IMR-90 (cell line): ENCODE results near the gene PPP1R14C. TPM values are rescaled to one million over a fixed set of nuclear protein-coding genes. Genes with fewer than 3 reads are reported as not detected.

Experiments used
- ATAC-seq: fragments of 200-7000 bp; cut with Tn5 transposase; 2 replicates; pipeline ENCODE4 v1.9.1; 2020; ENCODE audit warnings: low read depth, mild to moderate bottlenecking, moderate library complexity
- BruUV-seq: library from RNA; stranded (reverse); fragments of 400-500 nt; replicated peaks from 2 replicates; lab custom pipeline; 2021; lab: Mats Ljungman, UMichigan
- CTCF ChIA-PET: fragments of 300-600 bp; formaldehyde crosslinking; extraction: SDS; loops from one replicate; lab custom pipeline; 2021; ENCODE audit warnings: antibody characterized with exemption; lab: Yijun Ruan, JAX
- POLR2A ChIA-PET: fragments of 300-600 bp; sonication (Branson Sonifier 250); formaldehyde crosslinking; loops from one replicate; lab custom pipeline; 2022; ENCODE audit warnings: antibody characterized with exemption; ENCODE audit not compliant: unreplicated experiment; lab: Charles Lee
- DNase-seq: peaks from one replicate; pipeline ENCODE4 v3.0.0; 2013
- H2AFZ ChIP-seq: replicated peaks from 2 replicates; pipeline ENCODE3; 2013; ENCODE audit warnings: low read length, mild to moderate bottlenecking; ENCODE audit not compliant: poor library complexity
- H2AK5ac ChIP-seq: 2 replicates; pipeline ENCODE4 v1.6.1; 2013; ENCODE audit warnings: low read depth, low read length, inconsistent platforms
- H2AK9ac ChIP-seq: replicated peaks from 2 replicates; pipeline ENCODE3; 2013; ENCODE audit warnings: mild to moderate bottlenecking, low read depth, low read length, moderate library complexity; ENCODE audit not compliant: poor library complexity
- H2BK120ac ChIP-seq: 2 replicates; pipeline ENCODE4 v1.6.1; 2013; ENCODE audit warnings: low read depth, low read length, inconsistent platforms
- H2BK15ac ChIP-seq: 3 replicates; pipeline ENCODE4 v1.6.1; 2013; ENCODE audit warnings: low read depth, low read length, inconsistent platforms
- H2BK20ac ChIP-seq: 2 replicates; pipeline ENCODE4 v1.6.1; 2013; ENCODE audit warnings: low read depth, mild to moderate bottlenecking, inconsistent platforms, low read length, moderate library complexity
- H2BK5ac ChIP-seq: 2 replicates; pipeline ENCODE4 v1.6.1; 2013; ENCODE audit warnings: mild to moderate bottlenecking, low read depth, low read length, inconsistent platforms; ENCODE audit not compliant: poor library complexity, severe bottlenecking
- H3K14ac ChIP-seq: replicated peaks from 2 replicates; pipeline ENCODE4 v1.6.1; 2013; ENCODE audit warnings: low read depth, low read length, inconsistent platforms
- H3K18ac ChIP-seq: 2 replicates; pipeline ENCODE4 v1.6.1; 2013; ENCODE audit warnings: low read depth, low read length, control low read depth
- H3K23ac ChIP-seq: 2 replicates; pipeline ENCODE4 v1.6.1; 2013; ENCODE audit warnings: low read depth, low read length, inconsistent platforms
- H3K27ac ChIP-seq: 2 replicates; pipeline ENCODE4 v1.5.1; 2013; ENCODE audit warnings: mild to moderate bottlenecking, control low read depth, low read length; ENCODE audit not compliant: insufficient read depth
- H3K27me3 ChIP-seq: 2 replicates; pipeline ENCODE4 v1.6.1; 2013; ENCODE audit warnings: low read length; ENCODE audit not compliant: control insufficient read depth, insufficient read depth
- H3K36me3 ChIP-seq: 2 replicates; pipeline ENCODE4 v1.6.1; 2013; ENCODE audit warnings: low read length, mixed read lengths; ENCODE audit not compliant: control insufficient read depth, insufficient read depth
- H3K4ac ChIP-seq: 2 replicates; pipeline ENCODE4 v1.6.1; 2013; ENCODE audit warnings: low read depth, low read length, inconsistent platforms
- H3K4me1 ChIP-seq: 2 replicates; pipeline ENCODE4 v1.6.1; 2013; ENCODE audit warnings: low read length, mixed read lengths; ENCODE audit not compliant: control insufficient read depth, insufficient read depth
- H3K4me2 ChIP-seq: 2 replicates; pipeline ENCODE4 v1.6.1; 2013; ENCODE audit warnings: low read depth, mild to moderate bottlenecking, control low read depth, low read length, moderate library complexity
- H3K4me3 ChIP-seq: 2 replicates; pipeline ENCODE4 v1.5.1; 2013; ENCODE audit warnings: low read depth, mild to moderate bottlenecking, control low read depth, low read length, moderate library complexity; ENCODE audit not compliant: insufficient read depth
- H3K56ac ChIP-seq: 2 replicates; pipeline ENCODE4 v1.6.1; 2013; ENCODE audit warnings: low read length, inconsistent platforms; ENCODE audit not compliant: insufficient read depth; ENCODE audit errors: extremely low read depth
- H3K79me1 ChIP-seq, 2 experiments: 2 replicates each; pipeline ENCODE4 v1.6.1; 2013; ENCODE audit warnings: low read length in 2 of 2, inconsistent platforms in 1 of 2, low read depth in 1 of 2
- H3K9ac ChIP-seq: 2 replicates; pipeline ENCODE4 v1.6.1; 2013; ENCODE audit warnings: low read depth, low read length, control low read depth
- H3K9me1 ChIP-seq: 2 replicates; pipeline ENCODE4 v1.6.1; 2013; ENCODE audit warnings: low read length, inconsistent platforms; ENCODE audit not compliant: insufficient read depth
- H3K9me3 ChIP-seq: 2 replicates; pipeline ENCODE4 v1.6.1; 2013; ENCODE audit warnings: low read length; ENCODE audit not compliant: control insufficient read depth, insufficient read depth
- H4K20me1 ChIP-seq: 2 replicates; pipeline ENCODE4 v1.6.1; 2013; ENCODE audit warnings: low read length, inconsistent platforms; ENCODE audit not compliant: insufficient read depth
- H4K5ac ChIP-seq: 2 replicates; pipeline ENCODE4 v1.6.1; 2013; ENCODE audit warnings: mild to moderate bottlenecking, low read depth, low read length, control low read depth
- H4K8ac ChIP-seq, 2 experiments: 2 replicates each; pipeline ENCODE4 v1.6.1; 2013; ENCODE audit warnings: low read depth in 2 of 2, low read length in 2 of 2, control low read depth in 1 of 2, inconsistent platforms in 1 of 2
- H4K91ac ChIP-seq: 2 replicates; pipeline ENCODE4 v1.6.1; 2013; ENCODE audit warnings: low read depth, low read length, inconsistent platforms; ENCODE audit not compliant: insufficient read depth
- FOS ChIP-seq: fragments of 150-350 bp; IDR thresholded peaks from 2 replicates; pipeline ENCODE4 v1.6.1; 2016; ENCODE audit warnings: low read depth, low read length
- MXI1 ChIP-seq: IDR thresholded peaks from 2 replicates; pipeline ENCODE4 v1.6.1; 2012; ENCODE audit warnings: low read depth, mild to moderate bottlenecking, low read length, moderate library complexity, borderline replicate concordance
- POLR2A ChIP-seq: IDR thresholded peaks from 2 replicates; pipeline ENCODE4 v1.6.1; 2012; ENCODE audit warnings: mild to moderate bottlenecking, low read depth, low read length
- RAD21 ChIP-seq: IDR thresholded peaks from 2 replicates; pipeline ENCODE4 v1.6.1; 2012; ENCODE audit warnings: low read length, improper control_type of control experiment
- RCOR1 ChIP-seq: IDR thresholded peaks from 2 replicates; pipeline ENCODE4 v1.6.1; 2012; ENCODE audit warnings: mild to moderate bottlenecking, low read length, improper control_type of control experiment; ENCODE audit not compliant: insufficient replicate concordance
- SMC3 ChIP-seq: fragments of 150-350 bp; IDR thresholded peaks from 2 replicates; pipeline ENCODE4 v1.6.1; 2016; ENCODE audit warnings: low read depth, mild to moderate bottlenecking, antibody characterized with exemption, low read length, moderate library complexity
- WGBS, 2 experiments: methylation state at CpG; one replicate each; pipeline versions ENCODE4 v1.1.5 to v1.1.7; 2013; ENCODE audit warnings: missing lambda C conversion rate in 2 of 2; ENCODE audit not compliant: insufficient read length in 1 of 2; ENCODE audit errors: extremely low coverage in 2 of 2; 5-methylcytosine and 5-hydroxymethylcytosine counted together
- dilution Hi-C: fragments of 300-500 bp; cut with HindIII; formaldehyde crosslinking; loops from one replicate; pipeline ENCODE4 v1.14.3; 2018; ENCODE audit warnings: low sequenced_read_pairs; ENCODE audit not compliant: unreplicated experiment
- in situ Hi-C: fragments of 300-500 bp; cut with MboI; formaldehyde crosslinking; loops from 3 replicates; pipeline ENCODE4 v1.14.3; 2019; ENCODE audit warnings: low sequenced_read_pairs, inconsistent platforms, mixed read lengths
- intact Hi-C: fragments of 100-400 bp; cut with micrococcal nuclease; formaldehyde crosslinking; loops from 2 replicates; pipeline ENCODE4 v1.10.0; 2022
- polyA plus RNA-seq, 3 experiments: library from polyadenylated mRNA; depleted of rRNA; stranded (reverse); fragments of >200 nt; gene quantifications; 2 replicates each; pipeline ENCODE4 v1.2.3, GENCODE V29; 2012; ENCODE audit warnings: low replicate concordance in 1 of 3
- total RNA-seq: library from RNA; depleted of rRNA; stranded (reverse); fragments of >200 nt; gene quantifications from 2 replicates; pipeline ENCODE4 v1.2.3, GENCODE V29; 2012

Gene PPP1R14C
- total and polyA plus RNA-seq, 2 of the 4 experiments (the other 2 are of a cell fraction), result not detected

- Histone ChIP-seq H3K79me1 (no peaks in the 10 kb centered on the region), H3K27me3 (peaks cover 7% of the 10 kb centered on the region), H2AK9ac (no peak overlapping the region), H3K4ac (no peak overlapping the region), H3K18ac (no peak overlapping the region), H2BK20ac (no peak overlapping the region), H3K56ac (no peak overlapping the region), H4K20me1 (no peaks in the 10 kb centered on the region), H3K23ac (no peak overlapping the region), H2AK5ac (no peak overlapping the region), H3K14ac (no peak overlapping the region), H4K5ac (no peak overlapping the region), H2BK5ac (no peak overlapping the region), H4K91ac (no peak overlapping the region), H3K9me3 (no peaks in the 10 kb centered on the region), H3K9ac (no peak overlapping the region), H2BK15ac (no peak overlapping the region), H3K27ac (no peak overlapping the region), H2AFZ (no peak overlapping the region), H3K9me1 (no peaks in the 10 kb centered on the region), H3K4me3 (no peak overlapping the region), H3K4me1 (no peaks in the 10 kb centered on the region), H3K36me3 (no peaks in the 10 kb centered on the region), H2BK120ac (no peak overlapping the region), H4K8ac (no peak overlapping the region), H3K4me2 (no peak overlapping the region)
- dilution Hi-C loops, result no loop called here
- POLR2A ChIA-PET, result no interaction called here
- no TSS peak for BruUV-seq
- CTCF ChIA-PET, result no interaction called here
- TF ChIP-seq RAD21, result no peak
- TF ChIP-seq FOS, result no peak
- no peak for TF ChIP-seq POLR2A
- no peak for TF ChIP-seq SMC3
- no peak for TF ChIP-seq MXI1
- TF ChIP-seq RCOR1, result no peak
- in situ Hi-C loops, result no loop called here
- intact Hi-C loops, result no loop called here
- ATAC-seq (no peak), DNase-seq (no peak)
- WGBS, 2 experiments, result no CpG with 5 or more reads among the region's 3 CpGs
Measured at GRCh38 chr6:150156460-150156859, 13.6 kb downstream of the PPP1R14C start.
